SK-N-MC (cell line): ENCODE data around the gene C1R.

Experiments used
- EZH2 ChIP-seq: fragments of 200-600 bp; sonication (generic); IDR thresholded peaks from one replicate; pipeline ENCODE4 v1.6.1; 2017; ENCODE audit warnings: antibody characterized with exemption
- POLR2AphosphoS5 ChIP-seq: IDR thresholded peaks from 2 replicates; pipeline ENCODE4 v1.6.1; 2012; ENCODE audit warnings: mild to moderate bottlenecking, low read depth, low read length, borderline replicate concordance

DNA sequence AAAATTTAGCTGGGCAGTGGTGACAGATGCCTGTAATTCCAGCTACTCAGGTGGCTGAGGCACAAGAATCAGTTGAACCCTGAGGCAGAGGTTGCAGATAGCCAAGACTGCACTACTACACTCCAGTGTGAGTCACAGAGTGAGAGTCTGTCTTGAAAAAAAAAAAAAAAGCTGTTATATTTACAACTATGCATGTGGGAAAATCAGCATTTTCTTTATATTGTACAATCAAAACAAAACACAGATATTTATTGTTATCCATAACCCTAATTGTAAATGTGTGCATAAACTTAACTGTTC lies 12.5 kb downstream of the C1R start:
- TF ChIP-seq POLR2AphosphoS5 = no peak
- TF ChIP-seq EZH2 = no peak
